Activated naive CD4-positive, alpha-beta T cell treated with anti-CD3 and anti-CD28 coated beads for 36 hours (primary cell): Measurements from ENCODE around the gene TMEM126B. TPM values are rescaled to one million over a fixed set of nuclear protein-coding genes. Genes with fewer than 3 reads are reported as not detected.
"Not testable (repeated sequence)": the region's sequence is repeated elsewhere in the genome, so short reads cannot be mapped to it uniquely, and the experiment has no call there.

Experiments
- CTCF ChIA-PET: fragments of 350-600 bp; sonication (Branson Sonifier 250); formaldehyde crosslinking; loops from one replicate; lab custom pipeline; 2021; ENCODE audit warnings: antibody characterized with exemption; lab: Charles Lee
- DNase-seq: peaks from one replicate; pipeline ENCODE4 v3.0.0-alpha.2; 2020
- H3K27ac Mint-ChIP-seq: one replicate; pipeline ENCODE4 v1.8.0; 2021; ENCODE audit warnings: mild to moderate bottlenecking, mixed read lengths
- H3K27me3 Mint-ChIP-seq: one replicate; pipeline ENCODE4 v1.8.0; 2021; ENCODE audit warnings: low read depth, mixed read lengths
- H3K36me3 Mint-ChIP-seq: one replicate; pipeline ENCODE4 v1.8.0; 2021; ENCODE audit warnings: low read depth, mixed read lengths
- H3K4me1 Mint-ChIP-seq: one replicate; pipeline ENCODE4 v1.8.0; 2021; ENCODE audit warnings: low read depth, mixed read lengths
- H3K4me3 Mint-ChIP-seq: one replicate; pipeline ENCODE4 v1.8.0; 2021; ENCODE audit warnings: mild to moderate bottlenecking, moderate library complexity, mixed read lengths
- H3K9me3 Mint-ChIP-seq: one replicate; pipeline ENCODE4 v1.8.0; 2021; ENCODE audit warnings: mixed read lengths
- intact Hi-C: fragments of 100-400 bp; cut with micrococcal nuclease; formaldehyde crosslinking; loops from one replicate; pipeline ENCODE4 v1.15.1; 2023
- total RNA-seq, 2 experiments: library from RNA; stranded (reverse); gene quantifications; one replicate each; pipeline ENCODE4 v1.2.3, GENCODE V29; 2021

The TMEM126B gene
- total RNA-seq, 2 experiments from 2014 or later = 72.6 to 79.0 TPM

- CTCF ChIA-PET = no interaction called here
- intact Hi-C loops = no loop called here
- Mint-ChIP-seq H3K27ac (no peak overlapping the region), H3K4me3 (no peak overlapping the region), H3K27me3 (no peaks in the 10 kb centered on the region), H3K9me3 (no peaks in the 10 kb centered on the region), H3K4me1 (peaks cover 6% of the 10 kb centered on the region), H3K36me3 (peaks cover 23% of the 10 kb centered on the region)
- DNase-seq = no peak
Observed at GRCh38 chr11:85666687-85667086, 38.3 kb downstream of the TMEM126B start.

DNA sequence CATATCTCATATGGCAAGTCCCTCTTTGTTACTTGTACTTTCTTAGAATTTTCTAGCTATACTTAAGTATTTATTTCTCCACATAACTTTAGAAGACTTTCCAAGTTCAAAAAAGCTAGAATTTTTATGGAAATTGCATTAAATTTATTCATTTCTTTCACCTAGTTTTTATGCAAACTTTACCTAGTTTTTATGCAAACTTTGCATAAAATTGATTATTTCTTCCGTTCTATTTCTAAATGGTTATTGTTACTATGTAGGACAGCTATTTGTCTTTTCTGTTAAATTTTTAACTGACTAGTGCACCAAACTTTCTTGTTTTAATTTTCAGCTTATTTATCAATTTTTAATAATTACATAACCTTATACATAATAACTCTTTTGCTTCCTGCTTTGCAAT lies 39.8 kb downstream of the TMEM126B start:
- Mint-ChIP-seq H3K27me3 (no peaks in the 10 kb centered on the region), H3K9me3 (no peaks in the 10 kb centered on the region), H3K4me1 (peaks cover 6% of the 10 kb centered on the region), H3K4me3 (no peak overlapping the region), H3K27ac (no peak overlapping the region), H3K36me3 (peaks cover 13% of the 10 kb centered on the region)
- no peak for DNase-seq
- CTCF ChIA-PET = no interaction called here
- intact Hi-C loops = no loop called here

GRCh38 chr11:85670949-85671663 lies 42.7 kb downstream of the TMEM126B start:
- CTCF ChIA-PET = interaction anchor here (1.5 kb wide), 1 partner anchor 10 kb away, joined by 4 read pairs; no protein-coding TSS in a partner anchor
- intact Hi-C loops, H3K4me3 Mint-ChIP-seq, H3K4me1 Mint-ChIP-seq, H3K27ac Mint-ChIP-seq, H3K27me3 Mint-ChIP-seq, H3K9me3 Mint-ChIP-seq, H3K36me3 Mint-ChIP-seq, DNase-seq: not testable (repeated sequence)

DNA sequence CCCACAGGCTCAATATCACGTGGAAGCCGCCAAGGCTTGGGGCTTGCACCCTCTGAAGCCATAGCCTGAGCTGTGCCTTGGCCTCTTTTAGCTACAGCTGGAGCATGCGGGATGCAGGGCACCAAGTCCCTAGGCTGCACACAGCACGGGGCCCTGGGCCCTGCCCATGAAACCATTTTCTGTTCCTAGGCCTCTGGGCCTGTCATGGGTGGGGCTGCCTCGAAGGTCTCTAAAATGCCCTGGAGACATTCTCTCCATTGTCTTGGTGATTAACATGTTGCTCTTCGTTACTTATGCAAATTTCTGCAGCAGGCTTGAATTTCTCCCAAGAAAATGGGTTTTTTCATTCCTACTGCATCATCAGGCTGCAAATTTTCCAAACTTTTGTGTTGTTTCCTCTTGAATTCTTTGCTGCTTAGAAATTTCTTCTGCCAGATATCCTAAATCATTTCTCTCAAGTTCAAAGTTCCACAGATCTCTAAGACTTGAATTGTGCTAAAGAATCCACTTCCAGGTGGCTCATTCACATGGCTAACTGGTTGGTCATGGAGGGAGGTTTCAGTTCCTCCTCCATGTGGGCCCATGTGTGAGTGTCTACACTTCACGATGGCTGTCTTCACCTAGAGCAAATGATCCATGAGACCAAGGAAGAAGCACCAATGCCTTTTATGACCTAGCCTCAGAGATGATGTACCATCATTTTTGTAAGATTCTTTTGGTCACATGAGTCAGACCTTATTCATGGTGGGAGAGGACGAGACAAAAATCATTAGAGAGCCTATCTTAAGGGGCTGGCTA lies 43.9 kb downstream of the TMEM126B start:
- H3K4me1 Mint-ChIP-seq = no peaks in the 10 kb centered on the region
- intact Hi-C loops = no loop called here
- H3K36me3 Mint-ChIP-seq = no peaks in the 10 kb centered on the region
- CTCF ChIA-PET = interaction anchor here (0.9 to 1.5 kb wide), 2 partner anchors 9 to 12 kb away, joined by 4 to 5 read pairs; no protein-coding TSS in a partner anchor
- H3K27ac Mint-ChIP-seq = no peak overlapping the region
- H3K9me3 Mint-ChIP-seq = no peaks in the 10 kb centered on the region
- H3K27me3 Mint-ChIP-seq = no peaks in the 10 kb centered on the region
- DNase-seq = no peak
- no peak overlapping the region for H3K4me3 Mint-ChIP-seq

DNA sequence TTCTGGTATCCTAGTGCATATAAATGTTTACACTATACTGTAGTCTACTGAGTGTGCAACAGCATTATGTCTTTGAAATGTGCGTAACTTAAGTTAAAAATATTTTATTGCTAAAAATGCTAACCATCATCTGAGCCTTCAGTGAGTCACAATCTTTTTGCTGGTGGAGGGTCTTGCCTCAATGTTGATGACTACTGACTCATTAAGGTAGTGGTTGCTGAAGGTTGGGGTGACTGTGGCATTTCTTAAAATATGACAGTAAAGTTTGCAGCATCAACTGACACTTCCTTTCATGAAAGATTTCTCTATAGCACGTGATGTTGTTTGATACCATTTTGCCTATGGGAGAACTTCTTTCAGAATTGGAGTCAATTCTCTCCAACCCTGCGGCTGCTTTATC lies 45.0 kb downstream of the TMEM126B start:
- Mint-ChIP-seq H3K9me3 (no peaks in the 10 kb centered on the region), H3K36me3 (no peaks in the 10 kb centered on the region), H3K4me1 (no peaks in the 10 kb centered on the region), H3K4me3 (no peak overlapping the region), H3K27ac (no peak overlapping the region), H3K27me3 (no peaks in the 10 kb centered on the region)
- CTCF ChIA-PET = interaction anchor here (0.9 kb wide), 1 partner anchor 11 kb away, joined by 5 read pairs; no protein-coding TSS in a partner anchor
- no peak for DNase-seq
- intact Hi-C loops = no loop called here

- CTCF ChIA-PET = interaction anchor here (0.7 to 1.9 kb wide), 3 partner anchors 13 to 32 kb away, joined by 3 to 7 read pairs (median 4); partner anchors contain the start of gene TMEM126A
- Mint-ChIP-seq H3K4me3 (no peak overlapping the region), H3K27ac (no peak overlapping the region), H3K27me3 (no peaks in the 10 kb centered on the region), H3K4me1 (peaks cover 12% of the 10 kb centered on the region), H3K9me3 (no peaks in the 10 kb centered on the region), H3K36me3 (no peaks in the 10 kb centered on the region)
- intact Hi-C loops = no loop called here
- no peak for DNase-seq
Observed at GRCh38 chr11:85679576-85679975, 51.2 kb downstream of the TMEM126B start.

DNA sequence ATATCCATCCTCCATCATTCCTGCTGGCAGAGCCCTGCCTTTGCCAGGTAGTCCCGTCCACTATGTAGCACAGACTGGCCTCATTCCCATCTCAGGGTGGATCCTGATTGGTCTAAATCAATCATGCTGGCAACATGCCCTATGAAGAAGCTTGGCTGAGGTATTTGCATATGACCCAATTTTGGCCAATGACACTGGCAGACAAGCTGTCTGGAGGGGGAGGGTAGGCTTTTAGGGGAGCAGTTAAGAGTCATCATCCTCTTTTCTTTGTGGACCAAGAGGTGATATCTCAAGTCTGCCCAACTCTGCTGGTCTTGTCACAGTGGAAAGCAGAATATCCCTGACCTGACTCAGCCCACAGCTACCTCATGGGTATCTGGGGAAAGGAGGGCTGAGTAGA lies 52.5 kb downstream of the TMEM126B start:
- intact Hi-C loops = no loop called here
- no peaks in the 10 kb centered on the region for H3K9me3 Mint-ChIP-seq
- CTCF ChIA-PET = interaction anchor here (0.9 to 1.9 kb wide), 4 partner anchors 10 to 33 kb away, joined by 3 to 7 read pairs (median 4); partner anchors contain the start of gene TMEM126A
- peaks cover 12% of the 10 kb centered on the region for H3K4me1 Mint-ChIP-seq
- no peaks in the 10 kb centered on the region for H3K27me3 Mint-ChIP-seq
- peak; percentile 25 for DNase-seq
- no peak overlapping the region for H3K27ac Mint-ChIP-seq
- no peak overlapping the region for H3K4me3 Mint-ChIP-seq
- no peaks in the 10 kb centered on the region for H3K36me3 Mint-ChIP-seq

DNA sequence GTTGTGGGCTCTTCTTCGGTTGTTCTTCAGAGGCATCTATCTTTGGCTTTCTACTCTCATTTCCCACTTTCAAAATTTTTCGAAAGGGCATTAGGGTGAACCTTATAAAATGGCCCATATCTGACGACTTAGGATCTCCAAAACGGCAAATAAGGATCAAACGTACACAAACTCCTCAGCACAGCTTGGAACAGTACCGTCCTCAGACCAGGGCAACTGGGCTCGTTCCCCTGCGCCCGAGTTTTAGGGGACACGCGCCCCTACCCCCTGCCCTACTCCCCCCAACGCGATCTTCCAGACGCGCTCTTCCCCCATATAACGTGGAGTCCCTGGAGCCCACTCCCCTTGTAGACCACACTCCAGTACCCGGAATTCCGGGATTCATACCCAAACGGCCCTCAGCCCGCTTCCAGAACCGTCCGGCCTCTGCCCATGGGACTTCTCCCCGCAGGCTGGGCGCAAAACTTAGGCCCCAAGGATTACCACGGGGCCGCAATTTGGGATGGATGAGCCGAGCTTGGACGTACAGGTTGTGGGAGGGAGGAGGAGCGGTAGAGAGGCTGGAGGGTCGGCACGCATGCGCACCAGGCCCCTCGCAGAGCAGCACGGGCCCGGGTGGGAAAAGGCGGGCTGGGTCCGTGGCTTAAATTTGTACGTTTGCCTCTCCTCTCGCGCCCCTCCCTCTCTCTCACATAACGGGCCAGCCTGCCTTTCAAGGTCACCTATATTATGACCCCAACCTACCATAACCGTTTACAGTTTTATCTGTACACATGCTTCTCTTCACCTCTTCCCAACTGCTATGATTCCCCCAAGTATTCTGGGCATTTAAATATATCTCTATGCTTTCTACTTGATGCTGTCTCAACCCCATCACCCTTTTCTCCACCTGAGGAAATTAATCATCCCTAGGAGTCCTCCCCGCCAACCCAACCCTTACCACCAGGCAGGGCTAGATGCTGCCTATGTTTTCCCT lies 54.2 kb downstream of the TMEM126B start:
- H3K27ac Mint-ChIP-seq = peak overlapping the region; percentile 57
- H3K4me3 Mint-ChIP-seq = peak overlapping the region; percentile 73
- intact Hi-C loops = loop anchor here (1.0 to 2.0 kb wide), 2 partner anchors 16 to 17 kb away; partner anchors contain the start of gene CREBZF
- DNase-seq = peak; percentile 72
- H3K9me3 Mint-ChIP-seq = no peaks in the 10 kb centered on the region
- no peaks in the 10 kb centered on the region for H3K36me3 Mint-ChIP-seq
- CTCF ChIA-PET = interaction anchor here (2.1 to 3.1 kb wide), 2 partner anchors 11 to 14 kb away, joined by 8 to 21 read pairs; no protein-coding TSS in a partner anchor
- H3K27me3 Mint-ChIP-seq = no peaks in the 10 kb centered on the region
- H3K4me1 Mint-ChIP-seq = peaks cover 12% of the 10 kb centered on the region

DNA sequence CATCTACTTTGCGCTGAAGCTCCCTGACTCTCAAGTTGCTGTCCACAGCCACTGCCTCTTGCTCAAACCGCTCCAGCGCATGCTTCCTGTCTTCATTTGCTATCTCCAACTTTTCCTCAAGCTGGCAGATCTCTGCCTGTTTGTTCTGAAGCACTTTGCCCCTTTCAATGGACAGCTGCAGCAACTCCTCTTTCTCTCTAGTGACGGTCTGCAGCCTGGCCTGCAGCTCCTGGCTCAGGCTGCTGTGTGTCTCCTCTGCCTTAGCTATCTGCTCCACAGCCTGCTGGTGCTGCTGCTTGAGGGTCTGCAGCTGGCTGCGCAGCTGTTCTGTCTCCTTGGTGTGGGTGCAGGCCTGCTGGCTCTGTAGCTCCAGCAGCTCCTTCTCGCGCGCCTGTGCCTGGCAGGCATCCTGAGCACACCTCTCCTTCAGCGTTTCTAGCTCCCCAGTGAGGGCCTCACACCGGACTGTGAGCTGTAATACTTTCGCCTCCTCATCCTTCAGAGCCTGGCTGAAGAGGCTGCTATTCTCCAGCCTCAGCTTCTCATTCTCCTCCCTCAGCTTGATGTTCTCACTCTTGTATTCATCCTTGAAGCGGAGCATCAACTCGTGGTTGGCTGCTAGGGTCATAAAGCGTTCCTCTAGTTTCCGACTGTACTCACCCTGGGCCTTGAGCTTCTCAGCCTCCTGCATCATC lies 56.9 kb downstream of the TMEM126B start:
- CTCF ChIA-PET = interaction anchor here (1.2 to 3.1 kb wide), 3 partner anchors 9 to 170 kb away, joined by 3 to 21 read pairs (median 6); partner anchors contain the start of gene CCDC83
- H3K9me3 Mint-ChIP-seq = no peaks in the 10 kb centered on the region
- no peak for DNase-seq
- H3K4me3 Mint-ChIP-seq = no peak overlapping the region
- peaks cover 12% of the 10 kb centered on the region for H3K4me1 Mint-ChIP-seq
- H3K27ac Mint-ChIP-seq = no peak overlapping the region
- intact Hi-C loops = no loop called here
- H3K36me3 Mint-ChIP-seq = no peaks in the 10 kb centered on the region
- H3K27me3 Mint-ChIP-seq = no peaks in the 10 kb centered on the region

DNA sequence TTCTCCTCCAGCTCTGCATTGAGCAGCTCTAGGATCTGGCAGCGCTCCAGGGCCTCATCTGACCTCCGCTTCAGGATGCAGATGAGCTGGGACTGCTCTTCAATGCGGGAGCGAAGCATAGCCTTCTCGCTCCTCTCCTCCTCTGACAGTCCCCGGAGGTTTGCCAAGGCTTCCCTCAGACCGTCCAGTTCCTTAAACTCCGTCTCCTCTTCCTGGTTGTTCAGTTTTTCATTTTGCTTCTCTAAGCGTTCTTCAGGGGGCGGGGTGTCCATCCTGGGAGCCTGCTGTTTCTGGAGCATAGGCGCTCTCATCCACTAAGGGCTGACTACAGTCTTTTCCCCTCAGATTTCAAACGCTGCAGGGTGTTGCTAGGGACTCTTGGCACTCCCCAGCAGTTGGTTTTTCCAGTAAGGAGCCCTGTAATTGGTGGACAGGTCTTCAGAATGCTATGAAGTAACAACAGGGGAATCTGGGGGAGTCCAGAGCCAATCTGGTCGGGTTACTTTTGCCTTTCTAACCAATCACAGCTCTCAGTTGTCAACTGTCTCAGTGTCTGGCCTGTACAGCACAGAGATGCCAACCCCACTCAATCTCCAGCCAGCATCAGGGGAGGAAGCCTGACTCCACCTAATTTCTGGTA lies 57.5 kb downstream of the TMEM126B start, which contains the start of gene CCDC89:
TSS of gene CCDC89 (minus strand) at position 376 of the 640 bp plus-strand sequence. CDS start at position 311, 65 bp downstream.
- no peaks in the 10 kb centered on the region for H3K9me3 Mint-ChIP-seq

More for the DNA sequence above, 57.5 kb downstream of the TMEM126B start, which contains the start of gene CCDC89:
- Mint-ChIP-seq H3K27ac (no peak within 1 kb of the TSS), H3K4me1 (peaks cover 12% of the 10 kb centered on the region), H3K27me3 (no peaks in the 10 kb centered on the region), H3K4me3 (no peak within 1 kb of the TSS), H3K36me3 (no peaks in the 10 kb centered on the region)
- DNase-seq = no peak
- intact Hi-C loops = no loop called here
- CTCF ChIA-PET = interaction anchor here (1.2 to 3.1 kb wide), 3 partner anchors 8 to 169 kb away, joined by 3 to 21 read pairs (median 6); partner anchors contain the start of gene CCDC83
